Naive B cell (primary cell): ENCODE results near the gene COTL1. TPM values are rescaled to one million over a fixed set of nuclear protein-coding genes. Genes with fewer than 3 reads are reported as not detected.

ENCODE experiments used
- ATAC-seq, 2 donors: fragments of 150-1000 bp; cut with Tn5 transposase; 2 replicates each; pipeline ENCODE4 v1.10.0; 2021; ENCODE audit warnings: low read depth in 2 of 2, mild to moderate bottlenecking in 2 of 2, moderate library complexity in 2 of 2
- DNase-seq: peaks from one replicate; pipeline ENCODE4 v3.0.0; 2022
- H3K27ac Mint-ChIP-seq, 6 donors: one replicate each; pipeline ENCODE4 v1.8.0; 2020 to 2022; ENCODE audit warnings: mild to moderate bottlenecking in 6 of 6, mixed read lengths in 6 of 6, moderate library complexity in 5 of 6, inconsistent platforms in 2 of 6
- H3K27me3 Mint-ChIP-seq, 3 donors: one replicate each; pipeline ENCODE4 v1.8.0; 2021 to 2022; ENCODE audit warnings: mixed read lengths in 3 of 3, mild to moderate bottlenecking in 1 of 3
- H3K36me3 Mint-ChIP-seq, 2 donors: one replicate each; pipeline ENCODE4 v1.8.0; 2020 to 2022; ENCODE audit warnings: mixed read lengths in 2 of 2, inconsistent platforms in 1 of 2, mild to moderate bottlenecking in 1 of 2
- H3K4me1 Mint-ChIP-seq, 3 donors: one replicate each; pipeline ENCODE4 v1.8.0; 2020 to 2022; ENCODE audit warnings: mixed read lengths in 3 of 3, inconsistent platforms in 1 of 3, mild to moderate bottlenecking in 1 of 3, moderate library complexity in 1 of 3
- H3K4me3 Mint-ChIP-seq, 8 donors: one replicate each; pipeline ENCODE4 v1.8.0; 2020 to 2022; ENCODE audit warnings: mild to moderate bottlenecking in 8 of 8, mixed read lengths in 8 of 8, moderate library complexity in 8 of 8, inconsistent platforms in 2 of 8
- H3K9me3 Mint-ChIP-seq, 7 donors: one replicate each; pipeline ENCODE4 v1.8.0; 2020 to 2022; ENCODE audit warnings: mixed read lengths in 7 of 7, mild to moderate bottlenecking in 5 of 7, inconsistent platforms in 2 of 7, moderate library complexity in 1 of 7
- polyA plus RNA-seq, 6 donors: library from polyadenylated mRNA; unstranded; fragments of 300-500 nt; fragmentation: Illumina TruSeq; gene quantifications; one replicate each; pipeline ENCODE4 v1.2.3, GENCODE V29; 2021; ENCODE audit warnings: low read depth in 6 of 6

The COTL1 gene
- polyA plus RNA-seq, 6 donors from 2014 or later = 167 to 439 (median 373) TPM

- DNase-seq (no peak), ATAC-seq (no peak)
- H3K4me3 Mint-ChIP-seq = peak overlapping the region; percentile 69 to 88 (median 80)
- peaks cover 7 to 14% of the 10 kb centered on the region in 2 donors for H3K36me3 Mint-ChIP-seq
- H3K27me3 Mint-ChIP-seq = no peaks in the 10 kb centered on the region
- peaks cover 0 to 2% (median 0%) of the 10 kb centered on the region in 7 donors for H3K9me3 Mint-ChIP-seq
- H3K27ac Mint-ChIP-seq = peak overlapping the region; percentile 83 to 98 (median 96)
- peaks cover 69 to 95% (median 87%) of the 10 kb centered on the region in 3 donors for H3K4me1 Mint-ChIP-seq
These were observed 20.9 kb downstream of the COTL1 start for GRCh38 chr16:84596801-84597527.

DNA sequence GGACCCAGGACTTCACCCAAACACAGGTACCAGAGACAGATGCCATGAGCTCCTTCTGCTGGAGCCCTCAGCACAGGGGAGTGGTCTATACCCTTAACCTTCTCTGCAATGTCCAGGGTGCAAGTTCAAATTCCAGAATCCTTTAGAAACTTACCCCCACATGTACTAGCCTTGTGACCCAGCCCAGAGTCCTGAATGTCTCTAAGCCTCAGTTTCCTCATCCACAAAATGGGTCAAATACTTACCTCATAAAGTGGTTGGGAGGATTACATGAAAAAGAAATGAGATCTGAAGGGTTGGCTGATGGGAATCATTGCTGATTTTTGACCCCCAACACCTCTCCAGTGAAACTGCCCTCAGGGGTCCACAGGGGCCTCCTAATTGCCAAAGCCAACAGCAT lies 21.7 kb downstream of the COTL1 start:
- peaks cover 7 to 14% of the 10 kb centered on the region in 2 donors for H3K36me3 Mint-ChIP-seq
- H3K27ac Mint-ChIP-seq = peak overlapping the region; percentile 95 to 98 (median 96)
- peaks cover 63 to 90% (median 79%) of the 10 kb centered on the region in 3 donors for H3K4me1 Mint-ChIP-seq
- no peak for DNase-seq
- no peak for ATAC-seq
- peaks cover 0 to 2% (median 0%) of the 10 kb centered on the region in 7 donors for H3K9me3 Mint-ChIP-seq
- H3K4me3 Mint-ChIP-seq = peak overlapping the region; percentile 48 to 89 (median 82)
- H3K27me3 Mint-ChIP-seq = no peaks in the 10 kb centered on the region

GRCh38 chr16:84595052-84595481 lies 22.8 kb downstream of the COTL1 start:
- Mint-ChIP-seq H3K4me1 (peaks cover 54 to 83% (median 68%) of the 10 kb centered on the region in 3 donors), H3K27me3 (no peaks in the 10 kb centered on the region), H3K36me3 (peaks cover 7 to 14% of the 10 kb centered on the region in 2 donors), H3K9me3 (peaks cover 0 to 2% (median 0%) of the 10 kb centered on the region in 7 donors), H3K4me3 (peak overlapping the region; percentile 74 to 89 (median 82)), H3K27ac (peak overlapping the region; percentile 74 to 98 (median 96))
- no peak for DNase-seq
- ATAC-seq = no peak

- peak overlapping the region; percentile 74 to 89 (median 82) for H3K4me3 Mint-ChIP-seq
- H3K27ac Mint-ChIP-seq = peak overlapping the region in 5 of 6 donors; percentile 95 to 98 (median 97)
- DNase-seq (no peak), ATAC-seq (no peak)
- H3K9me3 Mint-ChIP-seq = peaks cover 0 to 2% (median 0%) of the 10 kb centered on the region in 7 donors
- H3K4me1 Mint-ChIP-seq = peaks cover 50 to 80% (median 64%) of the 10 kb centered on the region in 3 donors
- H3K36me3 Mint-ChIP-seq = peaks cover 7 to 14% of the 10 kb centered on the region in 2 donors
- no peaks in the 10 kb centered on the region for H3K27me3 Mint-ChIP-seq
These were observed 23.2 kb downstream of the COTL1 start for GRCh38 chr16:84594725-84595038.

DNA sequence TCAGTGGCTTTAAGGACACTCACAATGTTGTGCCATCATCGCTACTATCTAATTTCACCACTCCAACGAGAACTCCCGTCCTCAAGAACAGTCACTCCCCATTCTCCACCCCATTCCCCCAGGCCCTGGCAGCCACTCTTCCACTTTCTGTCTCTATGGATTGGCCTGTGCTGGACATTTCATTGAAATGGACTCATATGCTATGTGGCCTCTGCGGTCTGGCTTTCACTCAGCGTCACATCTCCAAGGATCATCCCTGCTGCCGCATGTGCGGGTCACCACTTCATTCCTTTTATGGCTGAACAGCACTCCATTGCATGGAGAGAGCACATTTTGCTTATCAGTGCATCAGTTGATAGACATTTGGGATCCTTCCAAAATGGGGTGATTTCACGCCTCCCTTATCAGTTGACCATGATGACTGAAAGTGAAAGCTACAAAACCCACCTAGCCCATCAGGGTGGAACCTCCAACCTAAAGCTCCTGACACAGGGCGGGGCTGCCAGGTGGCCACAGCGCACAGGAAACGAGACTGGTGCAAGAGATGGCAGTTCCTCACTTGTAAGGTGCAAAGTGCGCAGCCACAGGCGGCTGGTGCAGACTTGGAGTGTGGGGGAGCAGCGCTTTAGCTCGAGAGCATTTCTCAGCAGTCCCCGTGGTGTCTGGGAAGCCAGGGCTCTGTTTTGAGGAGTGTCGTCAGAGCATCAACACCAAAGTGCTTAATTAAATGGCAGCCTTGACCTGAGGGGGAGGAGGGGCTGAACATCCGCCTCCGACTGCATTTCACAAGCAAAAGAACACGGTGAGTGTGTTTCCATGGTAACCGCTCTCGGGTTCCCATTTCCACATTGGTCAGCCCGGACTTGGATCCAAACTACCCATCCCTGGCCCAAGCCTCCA lies 23.8 kb downstream of the COTL1 start:
- H3K9me3 Mint-ChIP-seq = peaks cover 0 to 2% (median 0%) of the 10 kb centered on the region in 7 donors
- ATAC-seq (peak; percentile 92 to 93), DNase-seq (peak; percentile 74)
- H3K27ac Mint-ChIP-seq = peak overlapping the region; percentile 94 to 98 (median 96)
- no peaks in the 10 kb centered on the region for H3K27me3 Mint-ChIP-seq
- H3K4me3 Mint-ChIP-seq = peak overlapping the region; percentile 74 to 89 (median 82)
- peaks cover 7 to 14% of the 10 kb centered on the region in 2 donors for H3K36me3 Mint-ChIP-seq
- H3K4me1 Mint-ChIP-seq = peaks cover 44 to 73% (median 58%) of the 10 kb centered on the region in 3 donors

- peaks cover 35 to 69% (median 50%) of the 10 kb centered on the region in 3 donors for H3K4me1 Mint-ChIP-seq
- H3K27me3 Mint-ChIP-seq = no peaks in the 10 kb centered on the region
- peaks cover 7 to 14% of the 10 kb centered on the region in 2 donors for H3K36me3 Mint-ChIP-seq
- H3K9me3 Mint-ChIP-seq = peaks cover 0 to 2% (median 0%) of the 10 kb centered on the region in 7 donors
- peak overlapping the region in 5 of 6 donors; percentile 39 to 95 (median 87) for H3K27ac Mint-ChIP-seq
- DNase-seq = no peak
- H3K4me3 Mint-ChIP-seq = peak overlapping the region in 3 of 8 donors; percentile 35 to 83 (median 49)
- ATAC-seq = no peak
These were observed 25.2 kb downstream of the COTL1 start for GRCh38 chr16:84592718-84593117.

- no peak for DNase-seq
- H3K27me3 Mint-ChIP-seq = no peaks in the 10 kb centered on the region
- H3K27ac Mint-ChIP-seq = no peak overlapping the region
- H3K36me3 Mint-ChIP-seq = peaks cover 7 to 10% of the 10 kb centered on the region in 2 donors
- peaks cover 0 to 2% (median 0%) of the 10 kb centered on the region in 7 donors for H3K9me3 Mint-ChIP-seq
- H3K4me3 Mint-ChIP-seq = no peak overlapping the region
- ATAC-seq = no peak
- peaks cover 32 to 65% (median 44%) of the 10 kb centered on the region in 3 donors for H3K4me1 Mint-ChIP-seq
These were observed 27.7 kb downstream of the COTL1 start for GRCh38 chr16:84589975-84590719.

- Mint-ChIP-seq H3K27ac (peak overlapping the region in 2 of 6 donors; percentile 53 to 88), H3K27me3 (no peaks in the 10 kb centered on the region), H3K4me3 (peak overlapping the region in 1 of 8 donors; percentile 21), H3K4me1 (peaks cover 28 to 66% (median 41%) of the 10 kb centered on the region in 3 donors), H3K36me3 (peaks cover 5 to 13% of the 10 kb centered on the region in 2 donors), H3K9me3 (peaks cover 0 to 2% (median 0%) of the 10 kb centered on the region in 7 donors)
- ATAC-seq (no peak), DNase-seq (no peak)
These were observed 28.9 kb downstream of the COTL1 start for GRCh38 chr16:84588991-84589390.

- peaks cover 0 to 8% of the 10 kb centered on the region in 2 donors for H3K36me3 Mint-ChIP-seq
- ATAC-seq = peak; percentile 79 to 95
These were observed 32.0 kb downstream of the COTL1 start for GRCh38 chr16:84585886-84586285.

DNA sequence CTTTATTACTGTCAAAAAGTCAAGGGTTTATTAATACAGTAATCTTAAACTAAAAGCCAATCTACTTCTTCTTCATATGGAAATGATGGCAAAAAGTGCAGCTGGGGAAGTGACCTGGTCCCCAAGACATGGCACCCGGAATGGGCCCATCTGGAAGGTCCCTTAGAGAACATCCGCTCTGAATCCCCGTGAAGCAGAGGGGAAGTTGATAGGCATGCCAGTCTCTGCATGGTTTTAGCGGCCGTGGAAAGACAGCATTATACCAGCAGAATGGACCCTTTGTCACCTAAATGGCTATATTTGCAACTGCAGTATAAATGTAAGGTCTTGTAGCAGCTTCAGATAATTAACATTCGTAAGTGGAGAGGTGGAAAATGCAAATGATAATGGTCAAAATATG lies 32.4 kb downstream of the COTL1 start:
- no peaks in the 10 kb centered on the region for H3K9me3 Mint-ChIP-seq

More at GRCh38 chr16:84585886-84586285, 32.0 kb downstream of the COTL1 start:
- DNase-seq = peak; percentile 32
- peak overlapping the region in 6 of 8 donors; percentile 58 to 85 (median 72) for H3K4me3 Mint-ChIP-seq
- peak overlapping the region; percentile 20 to 91 (median 37) for H3K27ac Mint-ChIP-seq
- no peaks in the 10 kb centered on the region for H3K27me3 Mint-ChIP-seq
- H3K9me3 Mint-ChIP-seq = no peaks in the 10 kb centered on the region
- H3K4me1 Mint-ChIP-seq = peaks cover 14 to 58% (median 32%) of the 10 kb centered on the region in 3 donors

DNA sequence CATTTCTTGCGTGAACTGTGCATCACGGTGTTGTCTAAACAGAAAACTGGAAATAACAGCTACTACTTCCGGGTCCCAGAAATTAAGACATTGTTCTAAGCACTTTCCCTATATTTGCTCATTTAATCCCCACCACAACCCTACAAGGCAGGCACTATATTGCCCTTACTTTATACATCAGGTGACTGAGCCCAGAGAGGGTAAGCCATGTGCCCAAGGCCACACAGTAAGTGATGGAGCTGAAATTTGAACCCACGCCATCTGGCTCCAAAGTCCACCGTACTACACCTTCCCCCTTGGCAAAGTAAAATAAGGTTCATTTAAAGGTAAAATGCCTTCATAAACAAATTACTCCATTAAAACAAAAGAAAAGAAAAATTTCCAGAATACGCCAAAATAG lies 33.2 kb downstream of the COTL1 start:
- ATAC-seq (no peak), DNase-seq (no peak)
- H3K4me1 Mint-ChIP-seq = peaks cover 20 to 65% (median 37%) of the 10 kb centered on the region in 3 donors
- no peaks in the 10 kb centered on the region for H3K27me3 Mint-ChIP-seq
- H3K9me3 Mint-ChIP-seq = no peaks in the 10 kb centered on the region
- peak overlapping the region in 2 of 6 donors; percentile 37 to 88 for H3K27ac Mint-ChIP-seq
- peak overlapping the region in 3 of 8 donors; percentile 41 to 72 (median 65) for H3K4me3 Mint-ChIP-seq
- peaks cover 0 to 8% of the 10 kb centered on the region in 2 donors for H3K36me3 Mint-ChIP-seq

More for the DNA sequence above, 32.4 kb downstream of the COTL1 start:
- DNase-seq (no peak), ATAC-seq (peak; percentile 17 to 35)
- H3K27me3 Mint-ChIP-seq = no peaks in the 10 kb centered on the region
- peak overlapping the region in 5 of 8 donors; percentile 58 to 85 (median 72) for H3K4me3 Mint-ChIP-seq
- peaks cover 16 to 59% (median 32%) of the 10 kb centered on the region in 3 donors for H3K4me1 Mint-ChIP-seq
- H3K36me3 Mint-ChIP-seq = peaks cover 0 to 8% of the 10 kb centered on the region in 2 donors
- peak overlapping the region in 5 of 6 donors; percentile 20 to 94 (median 91) for H3K27ac Mint-ChIP-seq

DNA sequence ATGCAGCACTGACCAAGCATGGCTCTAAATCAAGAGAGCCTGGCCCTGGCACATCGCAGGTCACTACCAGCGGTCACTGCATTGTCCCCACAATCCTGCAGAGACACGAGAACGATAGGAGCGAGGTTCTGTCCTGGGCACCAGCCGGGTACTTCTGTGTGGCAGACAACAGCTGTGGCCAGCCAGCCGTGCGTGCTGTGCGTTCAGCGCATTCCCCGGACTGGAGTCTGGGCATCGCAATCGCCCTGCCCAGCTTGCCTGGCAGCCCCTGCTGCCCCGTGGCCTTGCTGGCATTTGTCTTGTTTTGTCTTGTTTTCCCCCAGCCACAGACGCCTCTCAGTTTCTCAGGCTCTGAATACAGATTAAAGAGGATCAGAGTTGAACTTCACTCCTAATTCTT lies 33.9 kb downstream of the COTL1 start:
- peak overlapping the region in 3 of 6 donors; percentile 22 to 32 (median 31) for H3K27ac Mint-ChIP-seq
- peaks cover 24 to 72% (median 40%) of the 10 kb centered on the region in 3 donors for H3K4me1 Mint-ChIP-seq
- peaks cover 0 to 8% of the 10 kb centered on the region in 2 donors for H3K36me3 Mint-ChIP-seq
- H3K4me3 Mint-ChIP-seq = no peak overlapping the region
- no peak for DNase-seq
- H3K9me3 Mint-ChIP-seq = no peaks in the 10 kb centered on the region
- ATAC-seq = no peak
- H3K27me3 Mint-ChIP-seq = no peaks in the 10 kb centered on the region
